ENCODE results near the gene CCIN.

- TF ChIP-seq CTCF (IDR thresholded peaks at IDR 0.05; ENCODE audit: insufficient read depth, low read length, poor library complexity, severe bottlenecking) (no peak), EZH2phosphoT487 (conservative IDR thresholded peaks at IDR 0.05; ENCODE audit: low read length) (no peak)
Observed at GRCh38 chr9:36147441-36148175, 21.6 kb upstream of the CCIN start.
